KMS-11 (cell line): ENCODE results near the gene CRISPLD2.
"Not testable (repeated sequence)": the region's sequence is repeated elsewhere in the genome, so short reads cannot be mapped to it uniquely, and the experiment has no call there.

Experiments
- H2AFZ ChIP-seq: fragments of 200-600 bp; sonication (generic); 2 replicates; pipeline ENCODE4 v1.6.1; 2016; ENCODE audit warnings: antibody characterized with exemption, mixed run types, low read depth
- H3K27ac ChIP-seq: fragments of 200-600 bp; sonication (generic); 2 replicates; pipeline ENCODE4 v1.6.1; 2016; ENCODE audit warnings: mild to moderate bottlenecking, mixed run types
- H3K27me3 ChIP-seq: fragments of 200-600 bp; sonication (generic); 2 replicates; pipeline ENCODE4 v1.6.1; 2017; ENCODE audit warnings: mild to moderate bottlenecking, low read depth, mixed run types, moderate library complexity; ENCODE audit not compliant: insufficient read depth
- H3K36me3 ChIP-seq: fragments of 200-600 bp; sonication (generic); 2 replicates; pipeline ENCODE4 v1.6.1; 2017; ENCODE audit warnings: mild to moderate bottlenecking, mixed run types; ENCODE audit not compliant: insufficient read depth
- H3K4me1 ChIP-seq: fragments of 200-600 bp; sonication (generic); 2 replicates; pipeline ENCODE4 v1.6.1; 2016; ENCODE audit warnings: mild to moderate bottlenecking, low read depth, mixed run types; ENCODE audit not compliant: poor library complexity, severe bottlenecking
- H3K4me2 ChIP-seq: fragments of 200-600 bp; sonication (generic); 2 replicates; pipeline ENCODE4 v1.7.0; 2016; ENCODE audit warnings: mild to moderate bottlenecking, mixed run types
- H3K4me3 ChIP-seq: fragments of 200-600 bp; sonication (generic); IDR thresholded peaks from 2 replicates; pipeline ENCODE4 v1.6.1; 2017; ENCODE audit warnings: low read depth, low read length, mixed read lengths; ENCODE audit not compliant: insufficient read depth
- H3K79me2 ChIP-seq: fragments of 200-600 bp; sonication (generic); 2 replicates; pipeline ENCODE4 v1.6.1; 2016; ENCODE audit warnings: low read depth, mixed run types; ENCODE audit not compliant: insufficient read depth
- H3K9ac ChIP-seq: fragments of 200-600 bp; sonication (generic); 2 replicates; pipeline ENCODE4 v1.6.1; 2016; ENCODE audit warnings: mild to moderate bottlenecking, mixed run types
- H4K20me1 ChIP-seq: fragments of 200-600 bp; sonication (generic); 2 replicates; pipeline ENCODE4 v1.6.1; 2016; ENCODE audit warnings: mild to moderate bottlenecking, mixed run types; ENCODE audit not compliant: insufficient read depth
- TF ChIP-seq, protein P1 (sequence below): fragments of 200-600 bp; sonication (generic); conservative IDR thresholded peaks from 2 replicates; pipeline ENCODE4 v1.6.1; 2017; ENCODE audit warnings: low read depth, mild to moderate bottlenecking, antibody characterized with exemption, low read length, moderate library complexity, mixed read lengths

CRISPLD2 gene

DNA sequence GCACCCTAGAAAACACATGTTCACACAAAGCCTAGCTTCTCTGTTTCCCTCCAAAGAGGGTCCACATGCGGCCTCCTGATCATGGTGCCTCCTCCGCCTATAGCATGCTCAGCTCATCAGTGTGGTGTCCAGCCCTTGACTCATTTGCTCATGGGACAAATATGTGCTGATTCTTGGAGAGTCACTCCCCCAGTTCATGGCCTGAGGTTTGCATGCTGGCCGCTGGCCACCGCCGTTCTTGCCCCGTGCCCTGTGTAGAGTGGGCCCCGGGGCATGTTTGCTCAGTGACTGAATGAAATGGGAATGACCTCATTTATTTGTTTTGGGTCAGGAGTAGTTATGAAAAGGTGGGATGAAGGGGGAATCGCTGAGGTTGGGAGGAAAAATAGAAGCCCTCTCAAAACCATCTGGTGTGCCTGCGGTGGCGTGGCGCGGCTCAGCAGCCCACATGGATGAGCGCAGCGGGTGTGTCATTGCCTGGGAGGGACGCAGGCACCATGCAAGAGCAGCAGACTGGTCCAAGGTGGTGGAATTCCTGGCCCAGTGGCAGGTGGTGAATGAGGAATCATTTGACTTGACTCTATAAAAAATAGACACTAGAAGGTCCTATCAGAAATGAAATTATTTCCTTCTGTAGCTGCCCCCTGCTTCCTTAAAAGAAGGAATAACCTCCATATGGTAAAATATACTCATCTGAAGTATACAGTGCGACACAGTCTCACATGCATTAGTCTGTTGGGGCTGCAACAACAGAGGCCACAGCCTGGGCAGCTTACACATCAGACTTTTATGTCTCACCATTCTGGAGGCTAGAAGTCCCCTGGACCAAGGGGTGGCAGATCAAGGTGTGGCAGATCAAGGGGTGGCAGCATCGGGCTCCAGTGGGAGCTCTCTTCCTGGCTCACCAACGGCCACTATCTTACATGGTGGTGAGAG lies 31.7 kb downstream of the CRISPLD2 start:
- TF ChIP-seq, protein P1, sequence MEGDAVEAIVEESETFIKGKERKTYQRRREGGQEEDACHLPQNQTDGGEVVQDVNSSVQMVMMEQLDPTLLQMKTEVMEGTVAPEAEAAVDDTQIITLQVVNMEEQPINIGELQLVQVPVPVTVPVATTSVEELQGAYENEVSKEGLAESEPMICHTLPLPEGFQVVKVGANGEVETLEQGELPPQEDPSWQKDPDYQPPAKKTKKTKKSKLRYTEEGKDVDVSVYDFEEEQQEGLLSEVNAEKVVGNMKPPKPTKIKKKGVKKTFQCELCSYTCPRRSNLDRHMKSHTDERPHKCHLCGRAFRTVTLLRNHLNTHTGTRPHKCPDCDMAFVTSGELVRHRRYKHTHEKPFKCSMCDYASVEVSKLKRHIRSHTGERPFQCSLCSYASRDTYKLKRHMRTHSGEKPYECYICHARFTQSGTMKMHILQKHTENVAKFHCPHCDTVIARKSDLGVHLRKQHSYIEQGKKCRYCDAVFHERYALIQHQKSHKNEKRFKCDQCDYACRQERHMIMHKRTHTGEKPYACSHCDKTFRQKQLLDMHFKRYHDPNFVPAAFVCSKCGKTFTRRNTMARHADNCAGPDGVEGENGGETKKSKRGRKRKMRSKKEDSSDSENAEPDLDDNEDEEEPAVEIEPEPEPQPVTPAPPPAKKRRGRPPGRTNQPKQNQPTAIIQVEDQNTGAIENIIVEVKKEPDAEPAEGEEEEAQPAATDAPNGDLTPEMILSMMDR = no peak
- Histone ChIP-seq H3K4me3 (no peak overlapping the region), H3K79me2 (no peaks in the 10 kb centered on the region), H3K4me1 (no peaks in the 10 kb centered on the region), H3K27me3 (peaks cover 80% of the 10 kb centered on the region), H2AFZ (no peak overlapping the region), H3K9ac (no peak overlapping the region), H3K27ac (no peak overlapping the region), H3K36me3 (no peaks in the 10 kb centered on the region), H3K4me2 (no peak overlapping the region), H4K20me1 (no peaks in the 10 kb centered on the region)

DNA sequence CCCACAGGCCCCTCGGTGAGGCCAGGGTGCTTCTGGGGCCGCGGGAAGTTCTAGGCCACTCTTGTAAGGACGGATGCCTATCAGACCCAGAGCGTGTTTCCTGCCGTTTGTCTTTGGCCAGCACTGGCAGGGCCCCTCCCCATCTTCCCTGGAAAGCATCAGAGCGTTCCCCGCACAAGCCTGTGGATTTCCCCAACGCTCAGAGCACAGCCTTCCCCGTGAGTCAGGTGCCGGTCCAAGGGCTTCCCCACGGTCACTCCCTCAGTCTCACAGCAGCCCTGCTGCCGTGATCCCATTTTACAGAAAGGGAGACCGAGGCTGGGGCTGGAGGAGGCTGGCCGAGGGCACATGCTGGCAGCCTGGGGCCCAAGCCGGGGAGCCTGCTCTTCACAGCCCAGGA lies 33.7 kb downstream of the CRISPLD2 start:
- H3K36me3 ChIP-seq = no peaks in the 10 kb centered on the region
- no peaks in the 10 kb centered on the region for H3K4me1 ChIP-seq
- H3K27ac ChIP-seq = no peak overlapping the region
- no peak overlapping the region for H2AFZ ChIP-seq
- TF ChIP-seq, protein P1 = no peak
- peaks cover 76% of the 10 kb centered on the region for H3K27me3 ChIP-seq
- no peaks in the 10 kb centered on the region for H3K79me2 ChIP-seq
- H3K4me3 ChIP-seq = no peak overlapping the region
- H3K4me2 ChIP-seq = no peak overlapping the region
- no peak overlapping the region for H3K9ac ChIP-seq
- H4K20me1 ChIP-seq = no peaks in the 10 kb centered on the region

DNA sequence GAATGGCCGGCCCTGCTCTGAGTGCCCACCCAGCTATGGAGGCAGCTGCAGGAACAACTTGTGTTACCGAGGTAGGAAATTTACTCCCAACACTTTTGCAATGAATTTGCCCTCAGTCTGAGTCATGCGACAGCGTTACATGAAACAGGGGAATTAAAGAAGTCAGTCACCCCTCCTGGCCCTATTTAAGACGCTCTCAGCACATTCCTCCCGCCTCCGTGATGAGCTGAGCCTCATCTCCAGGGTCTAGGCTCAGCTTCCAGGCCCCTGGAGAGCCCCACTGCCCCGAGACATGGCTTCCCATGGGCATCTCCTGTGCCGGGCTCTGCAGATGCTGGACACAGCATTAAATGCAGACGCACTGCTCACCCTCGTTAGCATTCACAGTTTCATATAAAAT lies 35.0 kb downstream of the CRISPLD2 start:
- TF ChIP-seq, protein P1 = no peak
- Histone ChIP-seq H3K36me3 (no peaks in the 10 kb centered on the region), H3K4me3 (no peak overlapping the region)

GRCh38 chr16:84855435-84856202 lies 35.8 kb downstream of the CRISPLD2 start:
- not testable (repeated sequence) for H3K4me3 ChIP-seq, H3K27ac ChIP-seq, H4K20me1 ChIP-seq, H3K4me2 ChIP-seq, H3K9ac ChIP-seq, H3K36me3 ChIP-seq, H2AFZ ChIP-seq, H3K79me2 ChIP-seq, H3K4me1 ChIP-seq
- peaks cover 78% of the 10 kb centered on the region for H3K27me3 ChIP-seq

More for the DNA sequence above, 35.0 kb downstream of the CRISPLD2 start:
- Histone ChIP-seq H3K27me3 (peaks cover 75% of the 10 kb centered on the region), H3K9ac (no peak overlapping the region), H3K4me2 (no peak overlapping the region), H3K27ac (no peak overlapping the region), H2AFZ (no peak overlapping the region), H3K79me2 (no peaks in the 10 kb centered on the region), H4K20me1 (no peaks in the 10 kb centered on the region), H3K4me1 (no peaks in the 10 kb centered on the region)

DNA sequence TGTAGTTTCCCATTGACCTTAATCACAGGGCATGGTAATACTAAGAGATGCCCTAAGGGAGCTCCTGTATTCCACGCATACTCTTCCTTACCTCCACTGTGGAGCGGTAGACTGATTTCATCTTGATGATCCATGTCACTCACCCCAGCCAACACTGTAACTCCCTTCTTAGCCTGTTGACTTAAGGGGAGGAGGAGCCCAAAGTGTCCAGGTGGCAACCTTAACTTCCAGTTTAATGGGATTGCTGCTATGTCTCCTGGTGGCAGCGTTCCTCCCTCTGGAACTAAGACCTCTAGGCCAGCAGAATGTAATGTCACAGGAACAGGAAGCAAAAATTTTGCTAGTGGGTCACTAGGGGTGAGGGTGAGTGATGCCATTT lies 36.4 kb downstream of the CRISPLD2 start:
- not testable (repeated sequence) for H2AFZ ChIP-seq, H3K36me3 ChIP-seq, H4K20me1 ChIP-seq, H3K9ac ChIP-seq, H3K27ac ChIP-seq, H3K4me1 ChIP-seq, H3K4me3 ChIP-seq, H3K79me2 ChIP-seq, H3K4me2 ChIP-seq
- H3K27me3 ChIP-seq = peaks cover 78% of the 10 kb centered on the region; the same call in 1 of the 2 replicates

- H3K36me3 ChIP-seq, H3K4me1 ChIP-seq, H3K79me2 ChIP-seq, H3K4me2 ChIP-seq, H4K20me1 ChIP-seq, H3K27ac ChIP-seq, H3K9ac ChIP-seq, H2AFZ ChIP-seq, H3K4me3 ChIP-seq: not testable (repeated sequence)
- peaks cover 78% of the 10 kb centered on the region; the same call in 1 of the 2 replicates for H3K27me3 ChIP-seq
These were observed 37.0 kb downstream of the CRISPLD2 start for GRCh38 chr16:84856811-84857210.
